Measurements from ENCODE around the gene ATG2B. TPM values are rescaled to one million over a fixed set of nuclear protein-coding genes. Genes with fewer than 3 reads are reported as not detected.
A peak's percentile ranks its signal among the peaks of the same experiment; 100 is the strongest.

The ATG2B gene
- total RNA-seq, 1 donor from 2014 or later = 26.1 TPM

DNA sequence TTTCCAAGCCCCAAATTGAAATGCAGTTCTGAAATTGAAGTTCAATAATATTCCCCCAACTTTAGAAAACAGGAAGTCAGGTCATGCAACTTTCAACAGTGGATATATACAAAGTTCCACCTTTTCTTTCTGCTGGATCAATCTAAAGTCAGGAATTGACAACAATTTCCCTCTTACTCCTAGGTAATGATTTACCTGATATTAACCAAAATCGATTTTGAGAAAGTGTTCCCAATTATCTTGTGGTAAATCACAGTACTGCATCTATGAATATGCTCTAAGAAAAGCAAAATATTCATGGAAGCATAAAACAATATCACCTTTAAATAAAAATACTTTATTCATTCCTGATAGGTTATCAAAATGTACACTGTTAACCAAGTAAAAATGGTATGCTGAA is 78.7 kb downstream of the ATG2B start:
- Mint-ChIP-seq H3K9me3 (no peaks in the 10 kb centered on the region), H3K4me1 (no peaks in the 10 kb centered on the region), H3K27ac (no peak overlapping the region), H3K27me3 (no peaks in the 10 kb centered on the region), H3K36me3 (ENCODE audit: low read depth) (peaks cover 11% of the 10 kb centered on the region), H3K4me3 (no peak overlapping the region)
- intact Hi-C loops (cut with micrococcal nuclease) = no loop called here
- no peak for DNase-seq

DNA sequence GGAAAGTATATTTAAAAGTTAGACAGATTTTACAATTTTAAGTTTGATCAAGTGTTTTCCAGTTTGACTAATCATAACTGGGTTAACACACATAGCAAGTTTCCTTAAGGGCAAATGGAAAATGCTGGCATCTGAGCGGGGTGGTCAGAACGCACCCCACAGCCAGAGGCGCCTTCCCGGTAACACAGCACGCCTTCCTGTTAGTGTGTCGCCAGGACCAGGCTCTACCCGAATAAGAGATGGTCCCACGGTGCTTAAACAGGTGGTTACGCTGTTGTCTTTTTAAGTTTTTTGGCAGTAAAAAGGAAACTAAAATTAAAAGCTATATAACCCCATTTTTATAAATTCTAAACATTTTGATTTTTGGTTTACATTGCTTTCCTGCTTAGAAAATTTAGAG is 79.1 kb downstream of the ATG2B start:
- intact Hi-C loops (cut with micrococcal nuclease) = no loop called here
- Mint-ChIP-seq H3K27me3 (no peaks in the 10 kb centered on the region), H3K9me3 (no peaks in the 10 kb centered on the region), H3K27ac (no peak overlapping the region), H3K4me1 (no peaks in the 10 kb centered on the region), H3K4me3 (no peak overlapping the region), H3K36me3 (ENCODE audit: low read depth) (peaks cover 11% of the 10 kb centered on the region)
- no peak for DNase-seq

DNA sequence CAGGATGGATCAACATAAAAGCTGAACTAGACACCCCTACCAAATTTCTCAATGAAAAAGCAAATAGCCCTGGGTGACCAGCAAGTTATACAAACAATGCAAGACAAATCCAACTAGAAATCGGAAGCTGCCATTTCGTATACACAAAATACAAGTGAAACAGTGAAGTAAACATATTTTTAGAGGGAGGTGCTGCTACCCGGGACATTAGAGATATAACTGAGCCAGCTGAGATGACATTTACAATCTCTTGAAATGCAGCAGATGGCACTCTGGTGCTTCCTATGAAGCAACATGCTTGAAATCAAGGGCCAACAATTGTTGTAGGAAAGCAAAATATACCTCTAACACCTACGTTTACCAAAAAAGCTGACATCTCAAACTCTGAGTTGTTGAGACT is 81.7 kb downstream of the ATG2B start:
- H3K27me3 Mint-ChIP-seq = peaks cover 2% of the 10 kb centered on the region
- no peak overlapping the region for H3K27ac Mint-ChIP-seq
- H3K9me3 Mint-ChIP-seq = peaks cover 3% of the 10 kb centered on the region
- intact Hi-C loops (cut with micrococcal nuclease) = no loop called here
- no peak for DNase-seq
- H3K4me1 Mint-ChIP-seq = no peaks in the 10 kb centered on the region
- H3K4me3 Mint-ChIP-seq = no peak overlapping the region
- H3K36me3 Mint-ChIP-seq (ENCODE audit: low read depth) = peaks cover 4% of the 10 kb centered on the region

DNA sequence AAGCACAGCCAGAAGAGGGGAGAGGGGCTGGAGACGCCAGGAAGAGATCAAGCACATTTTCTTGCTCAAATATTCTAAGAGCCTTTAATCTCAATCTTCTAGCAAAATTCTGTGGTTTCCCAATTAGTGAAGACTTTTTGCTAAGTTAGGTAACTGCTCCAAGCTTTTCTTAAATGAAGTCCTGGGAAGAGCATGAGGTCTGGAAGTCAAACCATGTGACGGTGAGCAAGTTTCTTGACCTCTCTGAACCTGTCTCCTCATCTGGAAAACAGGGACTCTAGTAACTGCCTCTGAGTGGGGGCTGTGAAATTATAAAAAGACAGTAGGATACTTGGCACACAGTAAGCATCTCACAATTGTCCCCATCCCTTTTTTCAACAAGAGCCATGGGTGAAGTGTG is 83.0 kb downstream of the ATG2B start:
- H3K4me3 Mint-ChIP-seq = no peak overlapping the region
- intact Hi-C loops (cut with micrococcal nuclease) = no loop called here
- H3K36me3 Mint-ChIP-seq (ENCODE audit: low read depth) = peaks cover 2% of the 10 kb centered on the region
- H3K9me3 Mint-ChIP-seq = peaks cover 3% of the 10 kb centered on the region
- no peak overlapping the region for H3K27ac Mint-ChIP-seq
- peaks cover 2% of the 10 kb centered on the region for H3K4me1 Mint-ChIP-seq
- peaks cover 2% of the 10 kb centered on the region for H3K27me3 Mint-ChIP-seq
- DNase-seq = no peak

DNA sequence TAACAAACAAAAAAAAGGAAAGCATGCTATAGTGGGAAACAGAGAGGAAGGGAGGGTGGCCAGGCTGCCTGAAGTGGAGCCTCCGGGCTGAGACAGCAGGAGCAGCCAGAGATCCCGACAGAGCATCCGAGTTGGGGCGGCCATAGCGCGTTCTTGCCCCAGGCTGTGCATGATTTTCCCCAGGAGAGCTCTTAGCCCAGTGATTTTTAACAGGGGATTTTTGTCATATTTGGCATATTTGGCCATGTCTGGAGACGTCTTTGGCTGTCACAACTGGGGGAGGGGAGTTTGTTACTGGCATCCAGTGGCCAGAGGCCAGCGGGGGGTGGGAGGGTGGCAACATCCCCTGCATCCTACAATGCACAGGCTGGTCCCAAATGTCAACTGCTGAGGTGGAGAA is 83.6 kb downstream of the ATG2B start:
- H3K27ac Mint-ChIP-seq = no peak overlapping the region
- DNase-seq = no peak
- intact Hi-C loops (cut with micrococcal nuclease) = loop anchor here (10.0 kb wide), 1 partner anchor 715 kb away; no protein-coding TSS in a partner anchor
- peaks cover 3% of the 10 kb centered on the region for H3K9me3 Mint-ChIP-seq
- peaks cover 2% of the 10 kb centered on the region for H3K4me1 Mint-ChIP-seq
- peaks cover 2% of the 10 kb centered on the region for H3K36me3 Mint-ChIP-seq (ENCODE audit: low read depth)
- peaks cover 2% of the 10 kb centered on the region for H3K27me3 Mint-ChIP-seq
- no peak overlapping the region for H3K4me3 Mint-ChIP-seq

DNA sequence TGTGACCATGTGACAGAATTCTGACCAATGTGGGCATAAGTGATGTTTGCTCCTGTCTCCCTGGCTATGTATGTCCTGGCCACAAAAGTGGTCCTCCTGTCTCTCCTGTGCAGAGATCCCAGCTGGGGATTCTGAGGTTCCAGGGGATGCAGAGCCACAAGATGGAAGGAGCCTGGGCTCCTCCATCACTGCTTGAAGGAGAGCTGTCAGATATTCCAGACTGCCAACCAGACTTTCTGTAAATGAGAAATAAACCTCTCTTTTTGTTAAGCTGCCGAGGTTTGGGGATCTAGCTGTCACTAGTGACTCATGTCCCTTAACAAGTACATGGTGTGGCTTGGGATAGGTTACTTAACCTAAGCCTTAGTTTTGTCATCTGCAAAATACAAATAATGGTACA is 85.3 kb downstream of the ATG2B start:
- Mint-ChIP-seq H3K36me3 (ENCODE audit: low read depth) (peaks cover 2% of the 10 kb centered on the region), H3K9me3 (peaks cover 3% of the 10 kb centered on the region), H3K27me3 (peaks cover 2% of the 10 kb centered on the region), H3K27ac (no peak overlapping the region), H3K4me1 (peaks cover 2% of the 10 kb centered on the region), H3K4me3 (no peak overlapping the region)
- no peak for DNase-seq
- intact Hi-C loops (cut with micrococcal nuclease) = loop anchor here (10.0 kb wide), 1 partner anchor 713 kb away; no protein-coding TSS in a partner anchor

DNA sequence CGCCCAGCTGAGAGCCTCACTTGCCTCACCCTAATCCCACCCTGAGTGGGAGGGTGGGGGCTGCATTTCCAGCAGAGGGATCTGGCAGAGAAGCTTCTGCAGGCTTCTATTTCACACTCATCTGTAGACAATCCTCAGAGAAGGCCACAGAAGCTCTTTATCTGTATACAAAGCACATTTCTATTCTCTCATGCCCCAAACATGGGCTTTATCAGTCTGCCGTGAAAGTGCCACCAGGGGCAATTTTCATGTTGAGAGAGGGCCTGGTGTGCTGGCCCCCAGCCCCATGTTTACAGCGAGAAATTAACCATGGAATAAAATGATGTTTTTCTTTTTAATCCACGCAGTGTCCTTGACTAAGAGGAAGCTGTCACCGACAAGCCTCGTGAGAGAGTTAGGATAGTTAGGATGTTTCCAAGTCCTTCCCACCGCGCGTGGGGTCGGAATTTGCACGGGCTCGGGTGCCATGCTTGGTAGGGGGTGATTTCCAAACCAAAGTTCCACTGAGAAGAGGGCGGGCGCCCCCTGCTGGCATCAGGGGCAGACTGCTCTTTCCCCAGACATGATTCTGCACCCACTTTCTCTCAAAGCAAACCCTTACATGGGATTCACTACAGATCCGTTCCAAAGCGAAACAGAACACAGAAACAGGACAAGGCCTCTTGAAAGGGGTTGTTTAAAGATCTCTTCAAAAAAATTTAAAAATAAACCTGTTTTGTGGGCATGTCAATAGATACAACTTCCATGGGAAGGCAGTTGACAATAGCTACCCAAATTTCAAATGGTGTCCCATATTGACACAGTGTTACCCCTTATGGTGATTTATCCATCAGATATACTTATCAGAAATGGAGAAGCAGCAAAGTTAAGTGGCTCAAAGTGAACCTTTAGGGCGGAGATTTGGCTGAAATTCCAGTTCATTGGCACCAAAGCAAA is 87.7 kb downstream of the ATG2B start:
- H3K4me3 Mint-ChIP-seq = no peak overlapping the region
- intact Hi-C loops (cut with micrococcal nuclease) = loop anchor here (1.0 to 10.0 kb wide), 2 partner anchors 176 to 711 kb away; no protein-coding TSS in a partner anchor

DNA sequence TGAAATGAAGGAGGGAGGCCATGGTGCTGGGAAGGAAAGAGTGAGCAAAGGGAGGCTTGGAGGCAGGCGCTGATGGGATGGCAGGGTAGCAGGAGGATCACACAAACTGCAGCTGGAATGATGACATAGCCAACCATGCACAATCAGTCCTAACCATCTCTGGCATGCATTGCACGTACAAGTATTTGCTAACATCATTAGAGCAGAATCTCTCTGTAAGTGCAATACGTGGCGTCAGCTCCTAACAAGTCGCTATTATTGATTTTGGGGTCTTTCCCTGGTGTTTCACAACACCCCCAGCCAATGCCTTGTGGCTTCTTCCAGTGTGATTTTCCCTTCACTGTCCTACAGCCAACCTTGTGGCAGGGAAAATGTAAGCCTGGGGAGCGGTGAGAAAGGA is 88.6 kb downstream of the ATG2B start:
- H3K4me1 Mint-ChIP-seq = peaks cover 2% of the 10 kb centered on the region
- peaks cover 2% of the 10 kb centered on the region for H3K27me3 Mint-ChIP-seq
- H3K9me3 Mint-ChIP-seq = peaks cover 7% of the 10 kb centered on the region
- no peak overlapping the region for H3K4me3 Mint-ChIP-seq
- DNase-seq = no peak
- peaks cover 2% of the 10 kb centered on the region for H3K36me3 Mint-ChIP-seq (ENCODE audit: low read depth)
- intact Hi-C loops (cut with micrococcal nuclease) = loop anchor here (10.0 kb wide), 1 partner anchor 710 kb away; no protein-coding TSS in a partner anchor
- no peak overlapping the region for H3K27ac Mint-ChIP-seq

More for the DNA sequence above, 87.7 kb downstream of the ATG2B start:
- peaks cover 2% of the 10 kb centered on the region for H3K4me1 Mint-ChIP-seq
- peaks cover 2% of the 10 kb centered on the region for H3K27me3 Mint-ChIP-seq
- H3K36me3 Mint-ChIP-seq (ENCODE audit: low read depth) = peaks cover 2% of the 10 kb centered on the region
- H3K9me3 Mint-ChIP-seq = peaks cover 7% of the 10 kb centered on the region
- DNase-seq = peak; percentile 89
- no peak overlapping the region for H3K27ac Mint-ChIP-seq

DNA sequence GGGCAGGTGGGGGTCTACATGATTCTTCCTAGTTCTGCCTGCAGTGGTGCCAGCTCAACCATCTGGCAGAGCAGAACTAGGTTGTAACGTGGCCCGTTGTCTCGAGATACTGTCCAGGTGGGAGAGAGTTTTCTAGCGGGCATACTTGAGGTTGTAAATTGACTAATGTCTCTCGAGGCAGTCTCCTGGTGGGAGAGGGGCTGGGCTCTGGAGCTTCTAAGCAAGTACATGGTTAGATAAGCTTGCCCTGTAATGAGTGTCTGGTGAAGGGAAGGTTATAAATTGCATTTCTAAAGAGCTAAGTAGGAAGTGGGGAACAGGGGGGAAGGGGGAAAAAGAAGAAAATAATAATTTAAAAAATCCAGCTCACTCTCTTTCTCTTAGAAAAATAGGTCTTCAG is 89.0 kb downstream of the ATG2B start:
- intact Hi-C loops (cut with micrococcal nuclease) = loop anchor here (10.0 kb wide), 1 partner anchor 709 kb away; no protein-coding TSS in a partner anchor
- peaks cover 7% of the 10 kb centered on the region for H3K9me3 Mint-ChIP-seq
- H3K27ac Mint-ChIP-seq = no peak overlapping the region
- DNase-seq = no peak
- no peak overlapping the region for H3K4me3 Mint-ChIP-seq
- H3K27me3 Mint-ChIP-seq = peaks cover 2% of the 10 kb centered on the region
- H3K36me3 Mint-ChIP-seq (ENCODE audit: low read depth) = no peaks in the 10 kb centered on the region
- H3K4me1 Mint-ChIP-seq = peaks cover 2% of the 10 kb centered on the region

DNA sequence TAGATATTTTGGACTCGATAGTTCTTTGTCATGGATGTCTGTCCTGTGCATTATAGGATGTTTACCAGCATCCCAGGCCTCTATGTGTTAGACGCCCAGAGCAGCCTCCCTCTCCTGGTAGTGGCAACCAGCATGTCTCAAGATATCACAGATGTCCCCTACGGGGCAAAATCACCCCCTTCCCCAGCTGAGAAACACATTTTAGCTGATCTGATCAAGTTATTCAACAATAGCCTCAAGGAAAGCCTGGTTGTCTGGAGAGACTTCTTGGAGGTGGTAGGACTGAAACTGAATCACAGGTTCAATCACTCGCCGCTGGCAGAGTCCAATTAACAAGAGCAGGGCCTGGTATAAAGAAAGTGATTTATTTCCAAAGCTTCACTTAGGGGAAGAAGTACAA is 89.5 kb downstream of the ATG2B start:
- Mint-ChIP-seq H3K4me1 (peaks cover 2% of the 10 kb centered on the region), H3K36me3 (ENCODE audit: low read depth) (no peaks in the 10 kb centered on the region), H3K4me3 (no peak overlapping the region), H3K9me3 (peaks cover 7% of the 10 kb centered on the region), H3K27ac (no peak overlapping the region), H3K27me3 (peaks cover 2% of the 10 kb centered on the region)
- DNase-seq = no peak
- intact Hi-C loops (cut with micrococcal nuclease) = loop anchor here (10.0 kb wide), 1 partner anchor 709 kb away; no protein-coding TSS in a partner anchor

DNA sequence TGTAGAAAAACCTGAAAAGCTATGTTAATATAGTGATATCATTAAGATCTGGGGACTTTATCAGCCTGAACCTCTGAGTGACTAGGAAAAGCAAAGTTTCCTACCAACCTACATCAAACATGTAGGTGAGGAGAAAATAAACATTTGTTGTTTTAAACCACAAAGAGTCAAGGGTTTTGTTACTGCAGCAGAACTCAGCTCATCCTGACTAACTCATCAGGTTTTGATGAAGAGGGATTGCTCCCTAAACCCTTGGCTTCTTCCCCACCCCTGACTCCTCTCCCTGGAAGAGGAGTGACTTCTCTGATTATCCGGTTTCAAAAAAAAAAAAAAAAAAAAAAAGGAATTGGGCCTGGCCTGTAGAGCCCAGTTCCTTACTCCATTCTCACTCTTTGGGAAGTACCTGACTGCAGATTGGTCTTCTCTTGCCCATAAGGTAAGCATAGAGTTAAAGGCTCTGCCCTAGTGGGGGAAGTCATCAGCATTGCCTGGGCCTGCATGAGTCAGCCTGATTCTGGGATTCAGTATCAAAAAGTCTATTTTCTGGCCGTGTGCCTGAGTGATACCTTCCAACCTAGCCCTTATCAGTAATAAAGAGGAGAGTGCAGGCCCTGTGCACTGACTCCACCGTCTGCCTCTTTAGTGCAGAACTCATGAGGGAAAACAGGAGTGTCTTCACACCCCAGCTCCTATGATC is 90.2 kb downstream of the ATG2B start:
- Mint-ChIP-seq H3K27me3 (peaks cover 2% of the 10 kb centered on the region), H3K27ac (no peak overlapping the region), H3K36me3 (ENCODE audit: low read depth) (no peaks in the 10 kb centered on the region), H3K4me1 (peaks cover 2% of the 10 kb centered on the region), H3K4me3 (no peak overlapping the region), H3K9me3 (peaks cover 7% of the 10 kb centered on the region)
- intact Hi-C loops (cut with micrococcal nuclease) = loop anchor here (10.0 kb wide), 1 partner anchor 708 kb away; no protein-coding TSS in a partner anchor
- no peak for DNase-seq

DNA sequence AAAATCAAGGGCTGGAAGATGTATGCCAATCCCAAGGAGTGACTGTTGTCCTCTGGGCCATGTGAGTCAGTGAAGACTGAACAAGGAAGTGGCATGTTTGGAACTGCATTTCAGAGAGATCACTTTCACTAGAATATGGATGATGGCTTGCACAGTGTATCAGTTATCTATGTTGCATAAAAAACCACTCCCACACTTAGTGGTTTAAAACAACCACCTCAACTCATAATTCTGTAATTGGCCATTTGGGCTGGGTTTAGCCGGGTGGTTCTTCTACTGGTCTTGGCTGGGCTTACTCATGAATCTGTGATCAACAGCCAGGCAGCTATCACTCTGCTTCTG is 91.7 kb downstream of the ATG2B start:
- Mint-ChIP-seq H3K9me3 (peaks cover 4% of the 10 kb centered on the region), H3K4me1 (peaks cover 2% of the 10 kb centered on the region), H3K27ac (no peak overlapping the region), H3K27me3 (no peaks in the 10 kb centered on the region), H3K36me3 (ENCODE audit: low read depth) (no peaks in the 10 kb centered on the region), H3K4me3 (no peak overlapping the region)
- no peak for DNase-seq
- intact Hi-C loops (cut with micrococcal nuclease) = loop anchor here (10.0 kb wide), 1 partner anchor 707 kb away; no protein-coding TSS in a partner anchor

DNA sequence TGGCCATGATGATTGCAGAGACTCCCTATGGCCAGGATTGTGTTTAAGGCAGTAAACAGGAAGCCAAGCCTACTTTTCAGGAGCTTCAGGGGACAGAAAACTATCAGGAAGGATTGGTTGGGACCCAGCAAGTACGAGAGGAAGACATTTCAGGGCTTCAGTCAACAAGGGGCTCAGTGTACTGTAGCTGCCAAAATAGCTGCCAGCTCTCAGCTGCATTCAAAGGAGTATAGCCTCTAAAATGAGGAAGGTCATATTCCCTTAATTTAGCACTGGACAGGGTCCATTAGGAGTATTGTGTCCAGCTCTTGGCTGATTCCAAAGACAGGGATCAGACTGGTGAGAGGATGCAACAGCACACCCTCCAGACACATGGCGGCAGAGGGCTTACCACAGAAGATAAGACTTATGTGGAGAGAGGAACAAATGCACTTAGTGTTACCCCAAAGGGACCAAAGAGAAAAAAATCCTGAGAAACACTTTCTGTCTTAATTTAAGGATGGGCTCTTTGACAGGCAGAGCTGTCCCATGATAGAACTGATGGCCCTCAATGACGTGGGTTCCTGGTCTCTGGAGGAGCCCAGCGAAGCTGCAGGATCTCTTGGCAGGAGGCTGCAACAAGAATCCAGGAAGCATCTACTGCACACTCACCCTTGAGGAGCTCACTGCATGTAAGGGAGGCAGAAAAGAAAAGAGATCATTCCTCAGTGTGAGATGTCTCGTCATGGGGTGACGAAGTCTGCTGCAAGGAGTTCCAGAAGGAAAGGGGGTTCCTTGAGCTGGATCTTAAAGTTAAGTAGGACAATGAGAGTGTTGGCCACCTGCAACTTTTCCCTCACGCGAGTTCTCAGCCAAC is 92.3 kb downstream of the ATG2B start:
- DNase-seq = no peak
- Mint-ChIP-seq H3K4me3 (no peak overlapping the region), H3K36me3 (ENCODE audit: low read depth) (no peaks in the 10 kb centered on the region), H3K4me1 (peaks cover 2% of the 10 kb centered on the region), H3K27me3 (no peaks in the 10 kb centered on the region), H3K9me3 (peaks cover 4% of the 10 kb centered on the region), H3K27ac (no peak overlapping the region)
- intact Hi-C loops (cut with micrococcal nuclease) = loop anchor here (10.0 kb wide), 1 partner anchor 706 kb away; no protein-coding TSS in a partner anchor
